HFF-Myc (cell line): ENCODE measurements around the gene SAMSN1.

Experiments
- DNase-seq: peaks from one replicate; pipeline ENCODE4 v3.0.0-alpha.2; 2011; ENCODE audit warnings: low read depth; ENCODE audit errors: extremely low read depth
- H3K4me3 ChIP-seq: replicated peaks from 2 replicates; pipeline ENCODE4 v1.5.1; 2011; ENCODE audit warnings: low read depth, mild to moderate bottlenecking, control low read depth, low read length
- TF ChIP-seq, protein P1 (sequence below): IDR thresholded peaks from 2 replicates; pipeline ENCODE4 v1.5.1; 2012; ENCODE audit warnings: mild to moderate bottlenecking, low read depth, low read length, control low read depth; ENCODE audit errors: missing control alignments

The SAMSN1 gene

DNA sequence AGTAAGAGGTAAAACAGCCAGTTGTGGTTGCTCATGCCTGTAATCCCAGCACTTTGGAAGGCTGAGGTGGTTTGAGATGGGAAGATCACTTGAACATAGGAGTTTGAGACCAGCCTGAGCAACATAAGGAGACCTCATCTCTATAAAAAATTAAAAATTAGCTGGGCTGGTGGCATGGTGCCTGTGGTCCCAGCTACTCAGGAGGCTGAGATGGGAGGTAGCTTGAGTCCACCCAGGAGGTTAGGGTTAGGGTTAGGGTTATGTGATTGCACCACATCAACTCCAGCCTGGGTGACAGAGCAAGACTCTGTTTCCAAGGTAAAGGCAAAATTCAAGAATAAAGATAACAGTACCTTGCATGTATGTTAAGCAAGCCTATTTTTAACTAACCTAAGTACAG is 3.5 kb downstream of the SAMSN1 start:
- DNase-seq, result no peak
- no peak overlapping the region for H3K4me3 ChIP-seq

DNA sequence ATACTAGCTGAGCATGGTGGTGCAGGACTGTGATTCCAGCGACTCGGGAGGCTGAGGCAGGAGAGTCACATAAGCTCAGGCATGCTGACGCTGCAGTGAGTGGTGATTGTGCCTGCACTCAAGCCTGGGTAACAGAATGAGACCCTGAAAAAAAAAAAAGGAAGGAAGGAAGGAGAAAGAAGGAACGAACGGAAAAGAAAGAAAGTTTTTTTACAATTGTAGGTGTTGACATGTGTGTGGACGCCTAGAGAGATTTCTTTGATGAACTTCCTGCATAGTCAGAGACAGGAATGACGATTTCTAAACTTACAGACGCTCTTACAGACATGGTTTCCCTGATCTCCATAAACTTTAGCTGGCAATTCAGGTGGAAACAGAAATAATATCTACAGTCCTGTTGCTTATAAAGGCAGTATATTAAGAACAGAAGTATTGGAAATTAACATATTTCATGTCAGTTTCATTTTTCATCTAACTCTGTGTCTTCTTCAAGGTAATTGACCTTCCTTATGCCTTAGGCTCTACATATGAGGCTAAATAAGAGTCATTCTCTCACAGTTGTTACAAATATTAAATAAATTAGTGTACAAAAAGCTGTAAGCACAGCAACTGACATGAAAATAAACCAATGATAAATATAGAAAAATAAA is 4.1 kb downstream of the SAMSN1 start:
- TF ChIP-seq, protein P1, sequence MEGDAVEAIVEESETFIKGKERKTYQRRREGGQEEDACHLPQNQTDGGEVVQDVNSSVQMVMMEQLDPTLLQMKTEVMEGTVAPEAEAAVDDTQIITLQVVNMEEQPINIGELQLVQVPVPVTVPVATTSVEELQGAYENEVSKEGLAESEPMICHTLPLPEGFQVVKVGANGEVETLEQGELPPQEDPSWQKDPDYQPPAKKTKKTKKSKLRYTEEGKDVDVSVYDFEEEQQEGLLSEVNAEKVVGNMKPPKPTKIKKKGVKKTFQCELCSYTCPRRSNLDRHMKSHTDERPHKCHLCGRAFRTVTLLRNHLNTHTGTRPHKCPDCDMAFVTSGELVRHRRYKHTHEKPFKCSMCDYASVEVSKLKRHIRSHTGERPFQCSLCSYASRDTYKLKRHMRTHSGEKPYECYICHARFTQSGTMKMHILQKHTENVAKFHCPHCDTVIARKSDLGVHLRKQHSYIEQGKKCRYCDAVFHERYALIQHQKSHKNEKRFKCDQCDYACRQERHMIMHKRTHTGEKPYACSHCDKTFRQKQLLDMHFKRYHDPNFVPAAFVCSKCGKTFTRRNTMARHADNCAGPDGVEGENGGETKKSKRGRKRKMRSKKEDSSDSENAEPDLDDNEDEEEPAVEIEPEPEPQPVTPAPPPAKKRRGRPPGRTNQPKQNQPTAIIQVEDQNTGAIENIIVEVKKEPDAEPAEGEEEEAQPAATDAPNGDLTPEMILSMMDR, result no peak
- no peak overlapping the region for H3K4me3 ChIP-seq
- no peak for DNase-seq

More for the DNA sequence above, 3.5 kb downstream of the SAMSN1 start:
- TF ChIP-seq, protein P1, result no peak

DNA sequence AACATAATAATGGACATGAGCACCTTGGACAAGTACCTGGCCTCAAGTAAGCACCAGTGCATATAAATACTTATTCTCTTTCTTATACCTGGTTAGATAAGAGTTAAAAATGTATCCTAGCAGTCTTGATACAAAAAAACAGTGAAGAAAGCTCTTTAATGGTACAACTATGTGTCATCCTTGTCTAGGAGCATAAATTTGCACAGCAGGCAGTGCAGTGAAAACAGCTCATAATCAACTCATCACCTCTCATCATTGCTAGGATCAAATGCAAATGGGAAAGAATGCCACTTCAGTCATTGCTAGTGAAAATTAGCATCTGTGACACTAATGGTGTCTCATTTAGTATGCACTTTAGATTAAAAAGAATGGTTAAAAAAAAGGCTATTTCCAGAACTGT is 7.6 kb downstream of the SAMSN1 start:
- TF ChIP-seq, protein P1, result no peak
- no peak for DNase-seq
- no peak overlapping the region for H3K4me3 ChIP-seq

GRCh38 chr21:14536929-14537328 is 9.2 kb downstream of the SAMSN1 start:
- DNase-seq, result no peak
- TF ChIP-seq, protein P1, result no peak
- no peak overlapping the region for H3K4me3 ChIP-seq

DNA sequence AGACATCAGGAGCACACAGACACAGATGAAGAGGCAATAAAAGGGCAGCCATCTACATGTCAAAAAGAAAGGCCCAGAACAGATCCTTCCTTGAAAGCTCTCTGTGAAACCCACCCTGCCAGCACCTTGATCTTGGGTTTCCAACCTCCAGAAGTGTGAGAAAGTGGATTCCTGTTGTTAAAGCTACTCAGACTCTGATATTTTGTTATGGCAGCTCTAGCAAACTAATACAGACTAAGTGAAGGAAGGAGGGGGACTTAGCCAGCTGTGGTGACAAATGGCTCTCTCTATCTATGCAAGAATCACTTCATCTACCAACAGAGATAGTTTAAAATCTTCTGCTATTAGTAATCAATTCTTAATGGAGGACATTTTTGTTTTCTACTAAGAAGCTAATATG is 10.4 kb downstream of the SAMSN1 start:
- no peak for DNase-seq
- H3K4me3 ChIP-seq, result no peak overlapping the region
- TF ChIP-seq, protein P1, result no peak

GRCh38 chr21:14533499-14534428 is 12.4 kb downstream of the SAMSN1 start:
- no peak for DNase-seq
- TF ChIP-seq, protein P1, result no peak
- H3K4me3 ChIP-seq, result no peak overlapping the region
